Stimulated activated CD4-positive, alpha-beta T cell treated with anti-CD3 and anti-CD28 coated beads, Interleukin-15, amount 100 ng/mL, for 1 hour (primary cell): Measurements from ENCODE around the gene DAPK1.

Source experiments
- DNase-seq, 2 donors: peaks; one replicate each; pipeline ENCODE4 v3.0.0-alpha.2; 2020; ENCODE audit warnings: low read depth in 1 of 2, low spot score in 1 of 2

DAPK1 gene

DNA sequence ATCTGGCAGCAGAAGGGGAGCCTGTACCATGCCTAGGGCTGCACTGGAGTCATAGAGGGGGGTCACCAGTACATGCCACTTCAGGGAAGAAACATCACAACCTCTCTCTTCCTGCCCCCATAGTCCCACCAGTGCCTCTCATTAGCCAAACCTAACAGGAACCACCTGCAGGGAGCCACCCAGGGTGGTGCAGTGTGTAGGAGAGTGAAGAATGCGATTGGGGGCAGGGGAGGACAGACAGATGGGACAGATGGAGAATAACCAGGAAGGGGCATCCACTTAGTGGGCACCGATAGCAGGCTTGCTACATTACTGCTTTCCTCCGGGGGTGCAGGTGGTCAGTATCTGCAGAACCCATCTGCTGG lies 19.2 kb downstream of the DAPK1 start:
- no peak for DNase-seq

DNA sequence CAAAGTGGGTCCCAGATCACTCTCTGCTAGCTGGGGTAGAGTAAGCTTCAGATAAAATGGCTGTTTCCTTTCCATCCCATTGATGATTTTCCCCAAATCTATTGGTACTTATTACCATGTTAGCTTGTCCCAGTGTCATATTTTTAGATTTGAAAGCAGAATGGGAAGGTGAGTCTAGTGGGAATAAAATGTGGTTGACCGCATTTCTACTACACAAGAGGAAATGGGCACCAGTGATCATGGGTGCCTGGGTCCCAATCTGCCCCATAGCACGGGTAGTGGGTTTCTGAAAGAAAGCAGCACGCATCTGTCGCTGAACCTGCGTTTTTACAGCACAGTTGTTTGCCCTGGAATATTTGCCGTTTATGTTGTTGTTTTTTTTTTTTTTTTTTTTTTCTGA lies 20.1 kb downstream of the DAPK1 start:
- DNase-seq: no peak

DNA sequence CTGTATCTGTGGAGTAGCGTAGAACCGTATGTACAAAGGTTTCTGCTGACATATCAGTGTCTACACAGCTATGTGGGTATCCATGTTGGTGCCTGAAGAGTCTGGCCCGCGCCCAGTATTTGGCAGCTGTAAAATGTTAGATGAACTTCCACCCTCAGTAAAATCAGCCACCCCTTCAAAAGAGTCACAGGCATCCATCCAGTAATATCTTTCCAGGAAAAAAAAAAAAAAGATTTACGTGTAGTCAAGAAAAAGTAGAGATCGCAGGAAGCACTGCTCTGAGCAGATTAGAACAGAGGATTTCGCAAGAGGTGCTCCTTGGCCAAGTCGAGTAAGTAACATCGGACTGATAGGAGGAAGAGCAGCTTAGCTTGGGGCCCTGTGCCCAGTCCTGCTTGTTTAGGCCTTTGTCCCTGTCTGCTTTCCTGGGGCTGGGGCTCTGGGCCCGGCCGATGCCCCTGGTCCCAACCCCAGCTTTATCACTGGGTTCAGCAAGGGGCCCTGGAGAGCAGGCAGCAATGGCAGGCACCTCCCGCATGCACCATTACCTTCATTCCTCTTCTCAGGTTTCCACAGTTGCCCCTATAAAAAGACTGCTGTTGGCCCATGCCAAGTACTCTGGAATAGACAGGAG lies 21.2 kb downstream of the DAPK1 start:
- DNase-seq: no peak

DNA sequence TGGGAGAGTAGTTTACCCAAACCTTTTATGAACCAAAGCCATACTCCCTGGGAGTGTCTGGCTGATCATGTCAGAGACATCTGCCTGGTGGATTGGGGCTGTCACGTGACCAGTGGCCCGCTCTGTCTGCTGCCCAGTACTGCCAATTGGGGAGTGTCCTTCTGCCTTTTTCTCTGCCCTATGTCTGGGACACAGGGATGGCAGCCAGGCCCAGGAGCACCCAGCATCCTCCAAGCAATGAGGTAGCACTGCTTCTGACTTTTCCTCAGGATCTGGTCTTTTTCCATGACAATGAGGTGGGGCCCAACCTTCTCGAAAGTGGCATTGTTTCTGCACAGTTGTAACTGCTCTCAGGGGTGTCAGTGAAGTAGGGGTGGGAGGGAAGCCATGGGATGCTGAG lies 21.8 kb downstream of the DAPK1 start:
- DNase-seq: no peak

DNA sequence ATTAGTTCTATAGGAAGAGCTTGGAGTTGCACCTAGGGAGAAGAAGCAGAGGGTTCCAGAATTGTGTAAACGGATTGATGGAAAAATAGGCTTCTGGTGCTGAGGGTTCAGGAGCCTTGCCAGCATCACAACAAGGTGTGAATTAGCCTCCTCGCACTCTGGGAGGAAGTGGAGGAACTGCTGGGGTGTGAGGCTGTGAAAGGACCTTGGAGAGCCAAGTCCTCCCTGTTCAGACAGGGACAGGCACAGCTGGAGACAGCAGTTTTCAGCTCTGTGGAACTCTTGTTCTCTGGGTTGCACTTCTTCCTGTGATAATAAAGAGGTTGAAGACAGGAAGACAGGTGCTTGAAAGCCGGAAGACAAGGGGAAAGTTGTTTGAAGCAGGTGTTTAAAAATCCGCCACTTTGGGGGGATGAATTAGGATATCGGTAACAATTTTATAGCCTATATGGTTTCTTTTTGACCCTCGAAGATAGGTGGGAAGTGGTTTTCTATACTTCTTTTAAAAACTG lies 22.6 kb downstream of the DAPK1 start:
- no peak for DNase-seq

DNA sequence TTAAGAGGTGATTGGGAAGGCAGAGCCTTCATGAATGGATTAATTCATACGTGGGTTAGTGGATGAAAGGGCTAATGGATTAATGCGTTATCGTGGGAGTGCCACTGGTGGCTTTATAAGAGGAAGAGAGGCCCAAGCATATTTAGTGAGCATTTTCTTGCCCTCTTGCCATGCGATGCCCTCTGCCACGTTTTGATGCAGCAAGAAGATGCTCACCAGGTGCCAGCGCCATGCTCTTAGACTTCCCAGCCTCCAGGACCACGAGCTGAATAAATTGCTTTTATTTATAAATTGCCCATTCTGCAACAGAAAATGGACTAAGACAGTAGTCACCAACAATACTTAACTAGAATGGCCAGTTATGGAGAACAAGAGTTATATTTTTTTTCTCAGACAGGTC lies 24.2 kb downstream of the DAPK1 start:
- DNase-seq: no peak

DNA sequence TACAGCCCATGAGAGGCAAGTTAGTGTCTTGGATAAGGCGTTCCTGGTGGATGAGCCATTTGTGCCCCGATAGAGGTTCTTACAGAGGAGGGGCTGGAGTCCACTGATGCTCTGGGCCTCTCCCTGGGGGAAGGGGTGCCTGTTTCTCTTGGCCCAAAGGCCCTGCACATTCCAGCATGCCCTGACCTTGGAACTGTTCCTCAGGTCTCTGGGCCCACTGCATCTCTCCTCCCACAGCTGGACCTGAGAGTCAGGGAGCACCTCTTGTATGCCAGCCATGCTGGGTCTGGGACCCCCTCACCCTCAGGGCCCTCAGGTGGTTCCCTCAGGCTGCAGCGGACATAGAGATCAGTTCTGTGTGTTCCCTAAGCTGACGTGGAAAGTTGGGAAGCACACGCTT lies 26.4 kb downstream of the DAPK1 start:
- DNase-seq: no peak

DNA sequence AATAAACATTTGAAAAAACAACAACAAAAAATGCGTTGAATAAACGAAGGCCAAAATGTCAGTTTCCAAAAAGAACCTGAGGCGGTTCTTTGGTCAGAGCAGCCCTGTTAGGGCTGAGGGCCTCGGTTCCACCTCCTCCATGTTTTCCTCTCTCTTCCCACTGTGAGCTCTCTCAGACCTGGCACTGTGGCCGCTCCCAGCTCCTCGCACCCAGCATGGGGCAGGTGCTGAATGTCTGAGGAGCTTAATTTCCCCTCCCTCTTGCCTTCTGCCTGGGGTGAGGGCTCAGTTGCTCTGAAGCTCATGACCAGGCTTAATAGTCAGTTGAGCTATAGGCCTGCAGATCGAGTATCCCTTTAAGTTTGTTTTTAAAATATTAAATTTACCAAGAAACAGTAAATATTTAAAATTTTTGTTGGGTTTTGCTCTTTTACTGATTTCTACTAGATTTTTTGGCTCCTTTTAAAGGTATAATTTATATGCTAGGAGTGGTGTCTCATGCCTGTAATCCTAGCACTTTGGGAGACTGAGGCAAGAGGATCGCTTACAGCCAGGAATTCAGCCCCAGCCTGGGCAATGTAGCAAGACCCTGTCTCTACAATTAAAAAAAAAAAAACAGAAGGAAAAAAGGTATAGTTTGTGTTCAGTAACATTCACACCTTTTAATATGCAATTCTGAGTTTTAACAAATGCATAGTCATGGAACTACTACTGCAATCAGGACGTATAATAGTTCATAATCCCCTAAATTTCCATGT lies 28.1 kb downstream of the DAPK1 start:
- DNase-seq: no peak

DNA sequence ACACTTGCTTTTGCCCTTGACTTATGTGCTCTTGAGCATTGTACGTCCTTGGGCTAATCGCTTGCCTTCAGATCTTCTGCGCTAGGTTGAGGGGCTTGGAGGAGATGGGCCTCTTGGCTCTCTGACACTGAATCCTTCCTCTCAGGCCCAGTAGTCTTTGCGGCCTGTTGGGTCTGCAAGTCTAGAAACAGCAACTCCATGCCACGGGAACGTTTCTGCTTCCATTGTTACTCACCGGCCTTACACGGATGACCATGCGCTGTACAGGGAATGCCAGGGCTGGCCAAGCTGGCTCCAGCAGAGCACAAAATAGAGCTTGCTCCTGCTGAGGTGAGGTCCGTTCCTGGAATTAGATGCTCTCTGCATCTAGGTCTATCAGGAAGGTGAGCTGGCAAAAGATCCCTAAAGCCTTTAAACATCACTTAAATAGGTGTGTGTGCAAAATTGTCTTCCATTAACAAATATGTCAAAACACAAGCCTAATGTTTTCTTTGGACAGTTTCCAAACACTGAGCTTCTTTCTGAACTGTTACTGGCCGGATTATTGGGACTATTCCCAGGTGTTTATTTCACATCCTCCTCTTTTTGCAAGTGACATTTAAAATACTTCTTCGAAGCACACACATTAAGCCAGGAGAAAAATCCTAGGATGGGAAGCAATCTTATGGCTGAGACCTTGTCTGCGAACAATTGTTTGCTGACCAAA lies 29.7 kb downstream of the DAPK1 start:
- no peak for DNase-seq

DNA sequence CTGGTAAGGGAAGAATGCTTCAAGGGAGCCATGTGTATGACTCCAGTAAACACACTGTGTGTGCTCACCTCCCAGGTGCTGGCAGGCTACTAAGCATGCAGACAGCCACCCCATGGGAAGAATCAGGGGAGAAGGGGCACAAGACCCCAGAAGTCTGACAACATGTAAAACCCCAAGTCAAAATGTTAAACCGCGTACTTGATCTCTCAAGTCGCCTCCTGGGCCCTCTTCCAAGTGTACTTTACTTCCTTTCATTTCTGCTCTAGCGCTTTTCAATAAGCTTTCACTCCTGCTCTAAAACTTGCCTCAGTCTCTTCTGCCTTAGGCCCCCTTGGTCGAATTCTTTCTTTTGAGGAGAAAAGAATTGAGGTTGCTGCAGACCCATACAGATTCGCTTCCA lies 31.3 kb downstream of the DAPK1 start:
- no peak for DNase-seq

DNA sequence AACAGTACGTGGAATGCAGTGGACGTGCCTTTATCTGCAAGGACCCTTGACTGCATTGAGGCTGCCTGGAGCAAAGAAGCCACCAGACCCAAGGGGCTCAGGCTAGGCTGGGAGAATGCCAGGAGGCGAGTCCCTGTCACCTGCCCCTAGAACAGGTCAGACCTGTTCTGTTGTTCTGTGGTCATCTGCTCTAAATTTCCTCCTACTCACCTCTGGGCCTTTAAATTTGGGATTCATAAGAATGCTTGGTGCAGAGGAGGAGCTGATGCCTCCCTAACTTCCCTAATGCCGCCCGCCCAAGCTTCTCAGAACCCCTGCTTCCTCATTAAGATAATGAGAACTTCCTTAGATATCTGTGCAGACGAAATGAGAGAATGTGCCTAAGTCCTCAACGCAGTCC lies 32.0 kb downstream of the DAPK1 start:
- no peak for DNase-seq

DNA sequence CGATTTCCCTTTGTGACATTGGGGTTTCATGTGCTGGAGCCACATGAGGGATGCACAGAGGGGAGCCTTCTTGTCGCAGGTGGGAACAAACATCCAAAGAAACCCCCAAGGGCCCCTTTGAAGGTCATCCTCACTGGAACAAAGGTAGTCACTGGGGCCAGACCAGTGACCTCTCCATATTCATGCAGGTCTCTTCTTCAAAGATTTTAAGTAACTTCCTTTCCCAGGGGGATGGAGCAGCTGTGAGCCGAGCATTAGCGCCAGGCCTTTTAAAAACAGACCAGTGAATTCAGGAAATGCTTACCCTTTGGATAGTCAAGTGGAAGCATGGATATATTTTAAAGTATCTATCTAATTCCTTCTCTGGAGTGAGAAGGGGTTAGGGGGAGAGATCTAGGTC lies 33.0 kb downstream of the DAPK1 start:
- no peak for DNase-seq

DNA sequence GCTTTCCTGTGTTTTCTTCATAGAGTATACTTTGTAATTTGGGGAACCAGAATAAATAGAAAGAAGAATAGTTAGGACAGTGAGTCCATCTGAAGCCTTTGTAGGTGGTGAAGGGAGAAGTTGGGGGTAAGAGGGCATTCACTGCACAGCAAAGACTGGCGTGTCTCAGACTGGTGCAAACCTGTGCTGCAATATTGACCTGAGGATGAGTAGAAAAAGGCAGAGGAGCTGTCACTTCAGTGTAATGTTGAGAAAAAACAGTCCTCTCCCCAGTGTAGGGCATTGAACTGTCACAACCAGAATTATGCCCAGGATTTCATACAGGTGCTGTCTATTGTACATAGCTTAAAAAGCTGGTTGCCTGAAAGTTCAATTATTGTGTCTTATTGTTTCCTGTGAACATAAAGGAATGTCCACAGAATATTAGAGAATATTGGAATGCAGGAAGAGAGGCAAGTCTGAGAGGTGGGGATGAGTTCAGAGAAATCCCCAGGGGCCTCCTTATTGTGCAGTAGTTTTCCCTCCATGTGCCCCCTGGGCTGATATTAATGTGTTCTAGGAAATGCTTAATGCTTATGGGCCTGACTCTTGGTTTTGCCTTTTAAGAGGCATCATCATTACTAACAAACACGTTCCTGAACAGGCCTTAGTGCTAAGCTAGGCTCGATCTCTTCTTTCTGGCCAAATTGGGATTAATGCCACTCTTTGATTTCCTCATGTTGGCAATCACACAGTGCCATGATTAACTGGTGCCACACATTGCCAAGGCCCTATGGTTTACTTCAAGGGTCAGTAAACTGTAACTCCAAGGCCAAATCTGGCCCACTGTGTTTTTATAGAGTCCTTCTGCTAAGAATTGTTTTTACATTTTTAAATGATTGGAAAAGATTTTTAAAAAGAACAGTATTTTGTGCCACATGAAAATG lies 34.0 kb downstream of the DAPK1 start:
- no peak for DNase-seq

DNA sequence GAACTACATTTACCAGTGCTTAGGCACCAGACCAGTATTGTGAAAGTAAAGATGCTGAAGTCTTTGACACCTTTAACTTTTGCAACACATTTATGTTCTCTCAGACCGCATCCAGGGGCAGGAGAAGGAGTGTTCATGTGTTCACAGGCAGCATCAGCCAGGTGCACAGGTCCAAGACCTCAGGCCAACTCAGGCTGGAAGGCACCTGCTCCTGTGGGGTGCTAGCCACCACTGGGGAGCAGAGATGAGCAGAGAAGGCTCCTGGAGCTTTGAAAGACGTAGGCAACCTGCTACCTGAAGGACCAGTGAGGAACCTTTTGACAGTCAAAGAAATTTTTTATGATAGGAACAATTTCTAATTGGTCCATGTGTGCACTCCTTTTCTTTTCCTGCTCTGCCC lies 35.6 kb downstream of the DAPK1 start:
- DNase-seq: no peak

DNA sequence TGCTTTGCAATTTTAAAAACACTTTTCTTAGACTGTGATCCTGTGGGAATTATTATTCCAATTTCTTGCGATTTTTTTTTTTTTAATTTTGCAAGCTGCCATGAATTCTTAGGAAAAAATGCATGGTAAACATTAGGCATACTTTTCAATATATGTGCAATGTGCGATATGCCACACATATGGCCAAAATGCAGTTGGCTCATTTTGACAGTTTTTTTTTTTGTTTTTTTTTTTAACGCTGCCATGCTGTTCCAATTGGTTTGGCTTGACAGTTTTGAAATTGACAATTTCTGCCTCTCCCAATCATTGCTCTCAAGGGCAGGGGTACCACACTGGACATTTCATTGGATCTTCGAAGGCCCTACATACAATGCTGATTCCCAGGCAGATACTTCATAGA lies 36.4 kb downstream of the DAPK1 start:
- no peak for DNase-seq

DNA sequence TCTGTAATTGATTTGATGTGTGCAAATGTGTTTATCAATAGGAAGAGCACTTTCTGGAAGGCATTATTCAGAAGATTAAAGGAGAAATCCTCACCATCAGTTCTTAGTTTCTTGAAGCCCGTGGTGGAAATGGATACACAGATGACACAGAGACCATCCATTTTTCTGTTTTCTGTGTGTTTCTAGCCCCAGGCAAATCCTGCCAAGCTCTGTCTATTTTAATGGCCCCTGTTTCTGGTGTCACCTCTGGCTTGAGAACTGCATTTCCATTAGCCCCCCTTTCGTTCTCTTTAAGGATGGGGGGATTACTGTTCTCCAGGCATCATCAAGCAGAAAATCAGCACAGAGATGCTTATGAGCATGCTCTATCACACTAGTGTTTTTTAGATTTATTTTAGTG lies 37.3 kb downstream of the DAPK1 start:
- no peak for DNase-seq

DNA sequence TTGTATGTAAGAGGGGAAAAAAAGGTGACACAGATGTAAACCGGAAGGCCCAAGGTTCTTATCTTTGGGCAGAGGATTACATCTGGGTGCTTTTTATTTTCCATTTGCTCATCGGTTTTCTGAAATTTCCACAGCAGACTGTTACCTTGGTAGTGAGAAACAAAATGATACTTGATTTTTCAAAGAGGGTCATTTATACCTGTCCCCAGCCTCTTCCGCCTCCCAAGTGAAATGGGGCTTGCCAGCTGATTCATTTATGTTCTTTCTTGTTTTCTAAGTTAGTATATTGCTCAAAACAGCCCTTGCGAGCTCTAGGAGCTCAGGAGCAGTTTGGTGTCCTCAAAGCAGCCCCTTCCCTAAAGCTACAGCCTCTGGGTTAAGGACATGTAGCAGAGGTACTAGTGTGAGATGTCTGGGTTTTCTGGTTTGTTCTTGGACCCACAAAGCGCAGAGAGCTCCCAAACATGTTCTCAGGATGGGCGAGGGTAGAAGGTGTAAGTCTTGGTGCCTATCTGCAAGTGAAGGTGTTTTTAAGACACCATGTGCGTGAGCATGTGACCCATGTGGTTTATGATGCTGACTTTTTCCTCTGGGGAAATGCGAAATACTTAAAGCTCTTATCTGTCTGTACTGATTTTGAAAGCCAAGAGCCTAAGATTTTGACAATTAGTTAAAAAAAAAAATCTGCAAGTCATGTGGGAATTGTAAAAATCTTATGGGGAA lies 38.3 kb downstream of the DAPK1 start:
- DNase-seq: no peak

DNA sequence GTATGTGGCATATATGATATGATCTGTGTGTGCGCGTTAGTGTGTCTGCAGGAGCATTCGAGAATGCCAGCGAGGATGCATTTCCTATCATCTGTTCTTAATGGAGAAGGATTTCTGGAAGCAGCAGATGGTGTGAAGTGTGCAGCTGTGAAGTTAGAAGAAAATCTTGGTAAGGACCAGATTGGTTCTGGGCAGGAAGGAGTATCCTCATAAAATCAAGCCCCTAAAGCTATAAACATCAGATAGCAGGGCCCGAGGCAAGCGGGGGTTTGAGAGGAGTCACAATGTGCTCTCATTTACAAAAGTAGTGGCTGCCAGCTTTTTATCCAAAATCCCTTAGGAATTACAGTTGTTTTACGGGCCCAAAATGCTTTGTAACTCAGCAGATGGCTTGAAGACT lies 40.0 kb downstream of the DAPK1 start:
- no peak for DNase-seq

DNA sequence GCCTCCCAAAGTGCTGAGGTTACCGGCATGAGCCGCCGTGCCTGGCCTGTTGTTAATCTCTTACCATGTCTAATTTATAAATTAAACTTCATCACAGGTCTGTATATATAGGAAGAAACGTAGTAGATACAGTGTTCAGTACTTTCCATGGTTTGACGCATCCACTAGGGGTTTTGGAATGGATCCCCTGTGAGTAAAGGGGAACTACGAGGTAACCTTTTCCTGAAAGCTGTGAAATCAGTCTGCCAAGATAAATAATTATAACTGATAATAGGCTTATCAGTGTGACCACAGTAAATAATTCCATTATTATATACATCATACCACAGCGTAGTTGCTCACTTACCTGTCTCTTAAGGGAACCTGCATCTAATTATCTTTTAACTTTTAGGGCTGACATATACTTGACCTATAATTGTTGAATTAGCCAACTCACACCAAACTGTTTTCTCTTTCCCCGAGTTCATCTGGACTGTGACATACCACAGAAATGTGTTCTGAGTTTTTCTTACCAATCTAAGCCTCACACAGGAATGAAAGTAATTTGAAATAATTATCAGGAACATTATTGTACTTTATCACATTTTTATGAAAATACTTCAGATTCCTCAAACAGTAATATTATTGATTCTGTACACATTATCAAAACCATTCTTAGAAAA lies 42.9 kb downstream of the DAPK1 start:
- no peak for DNase-seq

DNA sequence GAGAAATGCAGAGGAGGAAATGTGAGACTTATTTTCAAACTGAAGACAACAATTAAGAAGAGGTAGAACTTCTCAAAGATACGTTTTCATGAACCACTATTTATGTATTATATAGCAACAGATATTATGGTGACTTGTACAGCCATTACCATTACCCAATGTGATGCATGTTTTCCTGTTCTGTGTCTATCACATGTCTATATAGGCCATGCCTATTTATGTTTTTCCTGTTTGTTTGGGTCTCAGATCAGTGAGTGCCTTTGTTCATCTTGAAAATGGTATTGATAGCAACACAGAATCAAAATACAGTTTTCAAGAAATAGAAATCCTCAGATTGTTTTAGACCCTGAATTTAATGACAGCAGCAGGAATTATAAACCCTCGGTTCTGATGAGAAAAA lies 44.0 kb downstream of the DAPK1 start:
- DNase-seq: no peak
